GM23338 (cell line): ENCODE data around the gene TNFSF8. TPM values are rescaled to one million over a fixed set of nuclear protein-coding genes. Genes with fewer than 3 reads are reported as not detected.

Source experiments
- ATAC-seq: fragments of 200-7000 bp; cut with Tn5 transposase; 3 replicates; pipeline ENCODE4 v1.9.1; 2020
- DNase-seq: peaks from one replicate; pipeline ENCODE4 v3.0.0-alpha.2; 2015; ENCODE audit warnings: low spot score
- H2AFZ ChIP-seq: fragments of 200-600 bp; sonication (generic); 2 replicates; pipeline ENCODE4 v1.8.0; 2016; ENCODE audit warnings: antibody characterized with exemption, mild to moderate bottlenecking, moderate library complexity
- H3F3A ChIP-seq: fragments of 200-600 bp; sonication (generic); replicated peaks from 2 replicates; pipeline ENCODE4 v1.8.0; 2017; ENCODE audit warnings: antibody characterized with exemption, mixed run types, low read depth
- H3K27ac ChIP-seq: fragments of 200-600 bp; sonication (generic); 2 replicates; pipeline ENCODE4 v1.6.1; 2016; ENCODE audit warnings: low read depth
- H3K27me3 ChIP-seq: fragments of 200-600 bp; sonication (generic); 2 replicates; pipeline ENCODE4 v1.8.0; 2016; ENCODE audit warnings: mild to moderate bottlenecking, mixed run types, moderate library complexity; ENCODE audit not compliant: insufficient read depth
- H3K36me3 ChIP-seq: fragments of 200-600 bp; sonication (generic); 2 replicates; pipeline ENCODE4 v1.8.0; 2016; ENCODE audit warnings: mild to moderate bottlenecking; ENCODE audit not compliant: insufficient read depth
- H3K4me1 ChIP-seq: fragments of 200-600 bp; sonication (generic); 2 replicates; pipeline ENCODE4 v1.8.0; 2016; ENCODE audit warnings: mild to moderate bottlenecking, moderate library complexity; ENCODE audit not compliant: insufficient read depth
- H3K4me2 ChIP-seq: fragments of 200-600 bp; sonication (generic); 2 replicates; pipeline ENCODE4 v1.7.1; 2017; ENCODE audit warnings: mixed run types
- H3K4me3 ChIP-seq: fragments of 200-600 bp; sonication (generic); 2 replicates; pipeline ENCODE4 v1.6.1; 2016; ENCODE audit warnings: mixed run types
- H3K79me2 ChIP-seq: fragments of 200-600 bp; sonication (generic); replicated peaks from 2 replicates; pipeline ENCODE4 v1.8.0; 2017; ENCODE audit warnings: mild to moderate bottlenecking; ENCODE audit not compliant: insufficient read depth
- H3K9me2 ChIP-seq: fragments of 200-600 bp; sonication (generic); 2 replicates; pipeline ENCODE4 v1.8.0; 2017; ENCODE audit not compliant: insufficient read depth
- H4K20me1 ChIP-seq: fragments of 200-600 bp; sonication (generic); replicated peaks from 2 replicates; pipeline ENCODE4 v1.8.0; 2017; ENCODE audit warnings: mild to moderate bottlenecking; ENCODE audit not compliant: insufficient read depth
- H3K27ac Mint-ChIP-seq: 2 replicates; pipeline ENCODE4 v1.8.0; 2020; ENCODE audit warnings: inconsistent platforms, mild to moderate bottlenecking, moderate library complexity, mixed read lengths
- H3K27me3 Mint-ChIP-seq: 3 replicates; pipeline ENCODE4 v1.8.0; 2022; ENCODE audit warnings: low read depth, mild to moderate bottlenecking, moderate library complexity, mixed read lengths, inconsistent platforms; ENCODE audit not compliant: insufficient read depth, poor library complexity
- H3K36me3 Mint-ChIP-seq: 3 replicates; pipeline ENCODE4 v1.8.0; 2021; ENCODE audit warnings: low read depth, mild to moderate bottlenecking, inconsistent platforms, moderate library complexity, mixed read lengths
- H3K4me1 Mint-ChIP-seq: 3 replicates; pipeline ENCODE4 v1.8.0; 2020; ENCODE audit warnings: mild to moderate bottlenecking, inconsistent platforms, mixed read lengths
- H3K4me3 Mint-ChIP-seq: 3 replicates; pipeline ENCODE4 v1.8.0; 2021; ENCODE audit warnings: moderate library complexity, mild to moderate bottlenecking, inconsistent platforms, mixed read lengths
- H3K9me3 Mint-ChIP-seq: 3 replicates; pipeline ENCODE4 v1.8.0; 2020; ENCODE audit warnings: moderate library complexity, mild to moderate bottlenecking, inconsistent platforms, mixed read lengths
- CREB1 ChIP-seq: fragments of 250-450 bp; sonication (Bioruptor Pico); IDR thresholded peaks from 2 replicates; pipeline ENCODE4 v1.5.0; 2020; ENCODE audit warnings: low read depth, mild to moderate bottlenecking, moderate library complexity
- EZH2 ChIP-seq: fragments of 200-600 bp; sonication (generic); IDR thresholded peaks from one replicate; pipeline ENCODE4 v1.8.0; 2017; ENCODE audit warnings: antibody characterized with exemption, mild to moderate bottlenecking, low read depth; ENCODE audit not compliant: unreplicated experiment
- EZH2phosphoT487 ChIP-seq: fragments of 200-600 bp; sonication (generic); IDR thresholded peaks from one replicate; pipeline ENCODE4 v1.8.1; 2018; ENCODE audit warnings: antibody characterized with exemption; ENCODE audit not compliant: unreplicated experiment
- JUNB ChIP-seq: IDR thresholded peaks from one replicate; pipeline ENCODE4 v1.6.1; 2016; ENCODE audit warnings: antibody characterized with exemption; ENCODE audit not compliant: unreplicated experiment
- NANOG ChIP-seq: IDR thresholded peaks from 2 replicates; pipeline ENCODE4 v1.6.1; 2016; ENCODE audit warnings: antibody characterized with exemption, borderline replicate concordance
- POLR2AphosphoS5 ChIP-seq: IDR thresholded peaks from 2 replicates; pipeline ENCODE4 v1.6.1; 2016; ENCODE audit warnings: antibody characterized with exemption, low read depth
- STAT1 ChIP-seq: IDR thresholded peaks from one replicate; pipeline ENCODE4 v1.6.1; 2016; ENCODE audit warnings: antibody characterized with exemption; ENCODE audit not compliant: unreplicated experiment
- ZNF114 ChIP-seq: fragments of 250-450 bp; sonication (Bioruptor Pico); IDR thresholded peaks from 2 replicates; pipeline ENCODE4 v1.5.0; 2020; ENCODE audit warnings: mild to moderate bottlenecking, moderate library complexity
- ZNF331 ChIP-seq: fragments of 250-450 bp; sonication (Bioruptor Pico); IDR thresholded peaks from 2 replicates; pipeline ENCODE4 v1.5.0; 2020; ENCODE audit warnings: low read depth, mild to moderate bottlenecking, moderate library complexity
- polyA plus RNA-seq: library from polyadenylated mRNA; unstranded; fragments of >200 nt; fragmentation: Nextera tagmentation; extraction: Ambion mirVana; gene quantifications from 2 replicates; pipeline ENCODE4 v1.2.1, GENCODE V29; 2016
- total RNA-seq: library from RNA; depleted of rRNA; stranded (reverse); fragments of >200 nt; shearing (Covaris generic); gene quantifications from 2 replicates; pipeline ENCODE4 v1.2.3, GENCODE V29; 2014
- TF ChIP-seq, protein P1 (sequence below), 2 experiments: fragments of 200-600 bp in 1 of 2; sonication (generic) in 1 of 2; conservative IDR thresholded peaks; 2 replicates each; pipeline versions ENCODE4 v1.5.1 to v1.6.1; 2016 to 2017; ENCODE audit warnings: antibody characterized with exemption in 2 of 2, low read depth in 2 of 2, mild to moderate bottlenecking in 2 of 2, moderate library complexity in 1 of 2
- TF ChIP-seq, protein P2 (sequence below): IDR thresholded peaks from 2 replicates; pipeline ENCODE4 v1.6.1; 2016; ENCODE audit warnings: antibody characterized with exemption
- TF ChIP-seq, protein P3 (sequence below): IDR thresholded peaks from one replicate; pipeline ENCODE4 v1.6.1; 2018; ENCODE audit warnings: antibody characterized with exemption; ENCODE audit not compliant: unreplicated experiment
- TF ChIP-seq, protein P4 (sequence below): fragments of 250-450 bp; sonication (Bioruptor Pico); IDR thresholded peaks from 2 replicates; pipeline ENCODE4 v1.5.0; 2020; ENCODE audit warnings: mild to moderate bottlenecking, moderate library complexity

TNFSF8 gene
- total and polyA plus RNA-seq, 2 experiments from 2014 or later, result not detected

DNA sequence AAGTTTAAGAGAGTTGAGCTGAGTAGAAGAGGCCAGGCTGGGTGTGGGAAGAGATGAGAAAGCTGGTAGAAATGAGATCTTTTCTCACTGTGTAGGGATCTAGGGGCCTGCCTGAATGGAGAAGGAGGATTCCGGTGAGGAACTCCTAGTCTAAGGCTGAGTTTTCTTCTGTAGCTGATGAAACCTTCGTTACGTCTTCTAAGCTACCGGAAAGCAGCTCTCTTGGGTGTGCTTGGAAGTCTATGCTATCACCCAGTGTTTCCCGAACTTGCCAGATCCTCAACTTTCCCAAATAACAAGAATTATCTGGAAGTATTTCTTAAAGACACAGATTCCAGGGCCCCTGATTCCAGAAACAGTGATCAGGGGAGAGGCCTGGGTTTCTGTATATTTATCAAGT, 69.1 kb downstream of the TNFSF8 start:
- no peak for ATAC-seq
- no peak overlapping the region for H2AFZ ChIP-seq
- no peak for TF ChIP-seq STAT1
- no peak for TF ChIP-seq EZH2
- no peak for TF ChIP-seq POLR2AphosphoS5
- TF ChIP-seq, protein P1, sequence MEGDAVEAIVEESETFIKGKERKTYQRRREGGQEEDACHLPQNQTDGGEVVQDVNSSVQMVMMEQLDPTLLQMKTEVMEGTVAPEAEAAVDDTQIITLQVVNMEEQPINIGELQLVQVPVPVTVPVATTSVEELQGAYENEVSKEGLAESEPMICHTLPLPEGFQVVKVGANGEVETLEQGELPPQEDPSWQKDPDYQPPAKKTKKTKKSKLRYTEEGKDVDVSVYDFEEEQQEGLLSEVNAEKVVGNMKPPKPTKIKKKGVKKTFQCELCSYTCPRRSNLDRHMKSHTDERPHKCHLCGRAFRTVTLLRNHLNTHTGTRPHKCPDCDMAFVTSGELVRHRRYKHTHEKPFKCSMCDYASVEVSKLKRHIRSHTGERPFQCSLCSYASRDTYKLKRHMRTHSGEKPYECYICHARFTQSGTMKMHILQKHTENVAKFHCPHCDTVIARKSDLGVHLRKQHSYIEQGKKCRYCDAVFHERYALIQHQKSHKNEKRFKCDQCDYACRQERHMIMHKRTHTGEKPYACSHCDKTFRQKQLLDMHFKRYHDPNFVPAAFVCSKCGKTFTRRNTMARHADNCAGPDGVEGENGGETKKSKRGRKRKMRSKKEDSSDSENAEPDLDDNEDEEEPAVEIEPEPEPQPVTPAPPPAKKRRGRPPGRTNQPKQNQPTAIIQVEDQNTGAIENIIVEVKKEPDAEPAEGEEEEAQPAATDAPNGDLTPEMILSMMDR (conservative IDR thresholded peaks at IDR 0.05; ENCODE audit: low read depth in 2 of 2), result no peak
- TF ChIP-seq NANOG, result no peak
- TF ChIP-seq ZNF331 (CRISPR knock-in tag), result no peak
- TF ChIP-seq, protein P2, sequence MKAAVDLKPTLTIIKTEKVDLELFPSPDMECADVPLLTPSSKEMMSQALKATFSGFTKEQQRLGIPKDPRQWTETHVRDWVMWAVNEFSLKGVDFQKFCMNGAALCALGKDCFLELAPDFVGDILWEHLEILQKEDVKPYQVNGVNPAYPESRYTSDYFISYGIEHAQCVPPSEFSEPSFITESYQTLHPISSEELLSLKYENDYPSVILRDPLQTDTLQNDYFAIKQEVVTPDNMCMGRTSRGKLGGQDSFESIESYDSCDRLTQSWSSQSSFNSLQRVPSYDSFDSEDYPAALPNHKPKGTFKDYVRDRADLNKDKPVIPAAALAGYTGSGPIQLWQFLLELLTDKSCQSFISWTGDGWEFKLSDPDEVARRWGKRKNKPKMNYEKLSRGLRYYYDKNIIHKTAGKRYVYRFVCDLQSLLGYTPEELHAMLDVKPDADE, result no peak
- TF ChIP-seq, protein P3, sequence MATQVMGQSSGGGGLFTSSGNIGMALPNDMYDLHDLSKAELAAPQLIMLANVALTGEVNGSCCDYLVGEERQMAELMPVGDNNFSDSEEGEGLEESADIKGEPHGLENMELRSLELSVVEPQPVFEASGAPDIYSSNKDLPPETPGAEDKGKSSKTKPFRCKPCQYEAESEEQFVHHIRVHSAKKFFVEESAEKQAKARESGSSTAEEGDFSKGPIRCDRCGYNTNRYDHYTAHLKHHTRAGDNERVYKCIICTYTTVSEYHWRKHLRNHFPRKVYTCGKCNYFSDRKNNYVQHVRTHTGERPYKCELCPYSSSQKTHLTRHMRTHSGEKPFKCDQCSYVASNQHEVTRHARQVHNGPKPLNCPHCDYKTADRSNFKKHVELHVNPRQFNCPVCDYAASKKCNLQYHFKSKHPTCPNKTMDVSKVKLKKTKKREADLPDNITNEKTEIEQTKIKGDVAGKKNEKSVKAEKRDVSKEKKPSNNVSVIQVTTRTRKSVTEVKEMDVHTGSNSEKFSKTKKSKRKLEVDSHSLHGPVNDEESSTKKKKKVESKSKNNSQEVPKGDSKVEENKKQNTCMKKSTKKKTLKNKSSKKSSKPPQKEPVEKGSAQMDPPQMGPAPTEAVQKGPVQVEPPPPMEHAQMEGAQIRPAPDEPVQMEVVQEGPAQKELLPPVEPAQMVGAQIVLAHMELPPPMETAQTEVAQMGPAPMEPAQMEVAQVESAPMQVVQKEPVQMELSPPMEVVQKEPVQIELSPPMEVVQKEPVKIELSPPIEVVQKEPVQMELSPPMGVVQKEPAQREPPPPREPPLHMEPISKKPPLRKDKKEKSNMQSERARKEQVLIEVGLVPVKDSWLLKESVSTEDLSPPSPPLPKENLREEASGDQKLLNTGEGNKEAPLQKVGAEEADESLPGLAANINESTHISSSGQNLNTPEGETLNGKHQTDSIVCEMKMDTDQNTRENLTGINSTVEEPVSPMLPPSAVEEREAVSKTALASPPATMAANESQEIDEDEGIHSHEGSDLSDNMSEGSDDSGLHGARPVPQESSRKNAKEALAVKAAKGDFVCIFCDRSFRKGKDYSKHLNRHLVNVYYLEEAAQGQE, result no peak
- TF ChIP-seq EZH2phosphoT487, result no peak
- TF ChIP-seq, protein P4, sequence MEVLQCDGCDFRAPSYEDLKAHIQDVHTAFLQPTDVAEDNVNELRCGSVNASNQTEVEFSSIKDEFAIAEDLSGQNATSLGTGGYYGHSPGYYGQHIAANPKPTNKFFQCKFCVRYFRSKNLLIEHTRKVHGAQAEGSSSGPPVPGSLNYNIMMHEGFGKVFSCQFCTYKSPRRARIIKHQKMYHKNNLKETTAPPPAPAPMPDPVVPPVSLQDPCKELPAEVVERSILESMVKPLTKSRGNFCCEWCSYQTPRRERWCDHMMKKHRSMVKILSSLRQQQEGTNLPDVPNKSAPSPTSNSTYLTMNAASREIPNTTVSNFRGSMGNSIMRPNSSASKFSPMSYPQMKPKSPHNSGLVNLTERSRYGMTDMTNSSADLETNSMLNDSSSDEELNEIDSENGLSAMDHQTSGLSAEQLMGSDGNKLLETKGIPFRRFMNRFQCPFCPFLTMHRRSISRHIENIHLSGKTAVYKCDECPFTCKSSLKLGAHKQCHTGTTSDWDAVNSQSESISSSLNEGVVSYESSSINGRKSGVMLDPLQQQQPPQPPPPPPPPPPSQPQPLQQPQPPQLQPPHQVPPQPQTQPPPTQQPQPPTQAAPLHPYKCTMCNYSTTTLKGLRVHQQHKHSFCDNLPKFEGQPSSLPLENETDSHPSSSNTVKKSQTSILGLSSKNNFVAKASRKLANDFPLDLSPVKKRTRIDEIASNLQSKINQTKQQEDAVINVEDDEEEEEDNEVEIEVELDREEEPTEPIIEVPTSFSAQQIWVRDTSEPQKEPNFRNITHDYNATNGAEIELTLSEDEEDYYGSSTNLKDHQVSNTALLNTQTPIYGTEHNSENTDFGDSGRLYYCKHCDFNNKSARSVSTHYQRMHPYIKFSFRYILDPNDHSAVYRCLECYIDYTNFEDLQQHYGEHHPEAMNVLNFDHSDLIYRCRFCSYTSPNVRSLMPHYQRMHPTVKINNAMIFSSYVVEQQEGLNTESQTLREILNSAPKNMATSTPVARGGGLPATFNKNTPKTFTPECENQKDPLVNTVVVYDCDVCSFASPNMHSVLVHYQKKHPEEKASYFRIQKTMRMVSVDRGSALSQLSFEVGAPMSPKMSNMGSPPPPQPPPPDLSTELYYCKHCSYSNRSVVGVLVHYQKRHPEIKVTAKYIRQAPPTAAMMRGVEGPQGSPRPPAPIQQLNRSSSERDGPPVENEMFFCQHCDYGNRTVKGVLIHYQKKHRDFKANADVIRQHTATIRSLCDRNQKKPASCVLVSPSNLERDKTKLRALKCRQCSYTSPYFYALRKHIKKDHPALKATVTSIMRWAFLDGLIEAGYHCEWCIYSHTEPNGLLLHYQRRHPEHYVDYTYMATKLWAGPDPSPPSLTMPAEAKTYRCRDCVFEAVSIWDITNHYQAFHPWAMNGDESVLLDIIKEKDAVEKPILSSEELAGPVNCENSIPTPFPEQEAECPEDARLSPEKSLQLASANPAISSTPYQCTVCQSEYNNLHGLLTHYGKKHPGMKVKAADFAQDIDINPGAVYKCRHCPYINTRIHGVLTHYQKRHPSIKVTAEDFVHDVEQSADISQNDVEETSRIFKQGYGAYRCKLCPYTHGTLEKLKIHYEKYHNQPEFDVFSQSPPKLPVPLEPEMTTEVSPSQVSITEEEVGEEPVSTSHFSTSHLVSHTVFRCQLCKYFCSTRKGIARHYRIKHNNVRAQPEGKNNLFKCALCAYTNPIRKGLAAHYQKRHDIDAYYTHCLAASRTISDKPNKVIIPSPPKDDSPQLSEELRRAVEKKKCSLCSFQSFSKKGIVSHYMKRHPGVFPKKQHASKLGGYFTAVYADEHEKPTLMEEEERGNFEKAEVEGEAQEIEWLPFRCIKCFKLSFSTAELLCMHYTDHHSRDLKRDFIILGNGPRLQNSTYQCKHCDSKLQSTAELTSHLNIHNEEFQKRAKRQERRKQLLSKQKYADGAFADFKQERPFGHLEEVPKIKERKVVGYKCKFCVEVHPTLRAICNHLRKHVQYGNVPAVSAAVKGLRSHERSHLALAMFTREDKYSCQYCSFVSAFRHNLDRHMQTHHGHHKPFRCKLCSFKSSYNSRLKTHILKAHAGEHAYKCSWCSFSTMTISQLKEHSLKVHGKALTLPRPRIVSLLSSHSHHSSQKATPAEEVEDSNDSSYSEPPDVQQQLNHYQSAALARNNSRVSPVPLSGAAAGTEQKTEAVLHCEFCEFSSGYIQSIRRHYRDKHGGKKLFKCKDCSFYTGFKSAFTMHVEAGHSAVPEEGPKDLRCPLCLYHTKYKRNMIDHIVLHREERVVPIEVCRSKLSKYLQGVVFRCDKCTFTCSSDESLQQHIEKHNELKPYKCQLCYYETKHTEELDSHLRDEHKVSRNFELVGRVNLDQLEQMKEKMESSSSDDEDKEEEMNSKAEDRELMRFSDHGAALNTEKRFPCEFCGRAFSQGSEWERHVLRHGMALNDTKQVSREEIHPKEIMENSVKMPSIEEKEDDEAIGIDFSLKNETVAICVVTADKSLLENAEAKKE, result no peak
- TF ChIP-seq ZNF114 (CRISPR knock-in tag), result no peak
- no peak for TF ChIP-seq CREB1 (CRISPR knock-in tag)
- no peak for TF ChIP-seq JUNB

More for the DNA sequence above, 69.1 kb downstream of the TNFSF8 start:
- Histone ChIP-seq H3K79me2 (no peaks in the 10 kb centered on the region), H3K4me3 (no peak overlapping the region), H3K4me2 (no peak overlapping the region), H3K27ac (no peak overlapping the region), H3K4me1 (no peaks in the 10 kb centered on the region), H3K9me2 (no peaks in the 10 kb centered on the region), H3K36me3 (no peaks in the 10 kb centered on the region), H4K20me1 (no peaks in the 10 kb centered on the region), H3K27me3 (no peaks in the 10 kb centered on the region), H3F3A (no peaks in the 10 kb centered on the region)
- no peaks in the 10 kb centered on the region for H3K36me3 Mint-ChIP-seq
- H3K9me3 Mint-ChIP-seq, result no peaks in the 10 kb centered on the region
- H3K4me3 Mint-ChIP-seq, result no peak overlapping the region
- no peak overlapping the region for H3K27ac Mint-ChIP-seq
- no peak for DNase-seq
- H3K27me3 Mint-ChIP-seq, result no peaks in the 10 kb centered on the region
- no peaks in the 10 kb centered on the region; the same call in 2 of the 3 replicates for H3K4me1 Mint-ChIP-seq
